Endothelial cell of umbilical vein (primary cell): ENCODE measurements around the gene LAMC3. TPM values are rescaled to one million over a fixed set of nuclear protein-coding genes. Genes with fewer than 3 reads are reported as not detected.

Experiments
- BruUV-seq: library from RNA; stranded (reverse); fragments of 400-500 nt; replicated peaks from 2 replicates; lab custom pipeline; 2021; lab: Mats Ljungman, UMichigan
- CTCF ChIA-PET: fragments of 300-600, 350-600 bp; sonication (Branson Sonifier 250); formaldehyde crosslinking; loops from one replicate; lab custom pipeline; 2021; ENCODE audit warnings: antibody characterized with exemption, inconsistent platforms; lab: Charles Lee
- POLR2A ChIA-PET: fragments of 300-600, 350-600 bp; sonication (Branson Sonifier 250); formaldehyde crosslinking; loops from one replicate; lab custom pipeline; 2021; ENCODE audit warnings: antibody characterized with exemption, inconsistent platforms; lab: Charles Lee
- DNase-seq: peaks from one replicate; pipeline ENCODE4 v3.0.0-alpha.2; 2011; ENCODE audit warnings: low read depth, low spot score
- FAIRE-seq: peaks from 2 replicates; lab custom pipeline; 2011; peaks lifted over from hg19 to GRCh38; lab: Jason Lieb, UNC
- H2AFZ ChIP-seq: 2 replicates; pipeline ENCODE4 v1.6.0; 2012; ENCODE audit warnings: low read depth, low read length, control low read depth, inconsistent platforms
- H3K27ac ChIP-seq: 2 replicates; pipeline ENCODE4 v1.5.1; 2011; ENCODE audit warnings: low read depth, mild to moderate bottlenecking, control low read depth, low read length, moderate library complexity; ENCODE audit not compliant: insufficient read depth
- H3K27me3 ChIP-seq, 2 experiments: 2 replicates each; pipeline versions ENCODE4 v1.6.0 to v1.6.1; 2011; ENCODE audit warnings: low read length in 2 of 2, mixed read lengths in 1 of 2; ENCODE audit not compliant: control insufficient read depth in 2 of 2, insufficient read depth in 2 of 2
- H3K36me3 ChIP-seq, 2 experiments: 2 replicates in 1 of 2; 3 replicates in 1 of 2; pipeline ENCODE4 v1.5.1; 2011; ENCODE audit warnings: low read length in 2 of 2, mild to moderate bottlenecking in 1 of 2, moderate library complexity in 1 of 2; ENCODE audit not compliant: control insufficient read depth in 2 of 2, insufficient read depth in 2 of 2; ENCODE audit errors: extremely low read depth in 1 of 2
- H3K4me1 ChIP-seq: 3 replicates; pipeline ENCODE4 v1.5.1; 2011; ENCODE audit warnings: mild to moderate bottlenecking, low read length; ENCODE audit not compliant: control insufficient read depth, insufficient read depth; ENCODE audit errors: extremely low read depth
- H3K4me2 ChIP-seq: 2 replicates; pipeline ENCODE4 v1.6.1; 2011; ENCODE audit warnings: low read length, control low read depth, mixed read lengths; ENCODE audit not compliant: insufficient read depth
- H3K4me3 ChIP-seq, 3 experiments: fragments of 200-600 bp in 1 of 3; sonication (generic), shearing (Covaris generic) in 1 of 3; replicated peaks in 1 of 3; 2 replicates each; pipeline ENCODE4 v1.5.1; 2011 to 2016; ENCODE audit warnings: control low read depth in 3 of 3, low read length in 3 of 3, mild to moderate bottlenecking in 2 of 3, inconsistent platforms in 1 of 3, low read depth in 1 of 3, moderate library complexity in 1 of 3; ENCODE audit not compliant: insufficient read depth in 1 of 3
- H3K79me2 ChIP-seq: 2 replicates; pipeline ENCODE4 v1.6.0; 2012; ENCODE audit warnings: low read length, inconsistent platforms; ENCODE audit not compliant: control insufficient read depth, insufficient read depth
- H3K9ac ChIP-seq: replicated peaks from 2 replicates; pipeline ENCODE3; 2011; ENCODE audit warnings: low read length, control low read depth; ENCODE audit not compliant: insufficient read depth; ENCODE audit errors: extremely low read depth
- H3K9me1 ChIP-seq: replicated peaks from 3 replicates; pipeline ENCODE4 v1.6.0; 2011; ENCODE audit warnings: mild to moderate bottlenecking, low read length; ENCODE audit not compliant: control insufficient read depth, insufficient read depth; ENCODE audit errors: extremely low read depth
- H3K9me3 ChIP-seq: replicated peaks from 2 replicates; pipeline ENCODE4 v1.5.1; 2012; ENCODE audit warnings: low read length, inconsistent platforms; ENCODE audit not compliant: control insufficient read depth, insufficient read depth
- H4K20me1 ChIP-seq: replicated peaks from 2 replicates; pipeline ENCODE3; 2011; ENCODE audit warnings: mild to moderate bottlenecking, low read length; ENCODE audit not compliant: control insufficient read depth, insufficient read depth; ENCODE audit errors: extremely low read depth
- CTCF ChIP-seq, 2 donors: IDR thresholded peaks; 1 replicate in 1 of 2; 2 replicates in 1 of 2; pipeline ENCODE4 v1.5.1; 2011; ENCODE audit warnings: low read length in 2 of 2, mild to moderate bottlenecking in 2 of 2, moderate library complexity in 2 of 2, control low read depth in 1 of 2, inconsistent platforms in 1 of 2, low read depth in 1 of 2; ENCODE audit not compliant: insufficient read depth in 1 of 2; ENCODE audit errors: extremely low read depth in 1 of 2
- EZH2 ChIP-seq: IDR thresholded peaks from 2 replicates; pipeline ENCODE4 v1.6.1; 2012; ENCODE audit warnings: borderline replicate concordance, low read depth, mild to moderate bottlenecking, moderate library complexity, low read length, inconsistent platforms; ENCODE audit not compliant: severe bottlenecking
- FOS ChIP-seq: IDR thresholded peaks from 2 replicates; pipeline ENCODE4 v1.6.1; 2011; ENCODE audit warnings: mild to moderate bottlenecking, low read length, moderate library complexity, borderline replicate concordance; ENCODE audit not compliant: insufficient read depth
- GATA2 ChIP-seq: IDR thresholded peaks from 2 replicates; pipeline ENCODE4 v1.7.0; 2011; ENCODE audit warnings: low read depth, mild to moderate bottlenecking, moderate library complexity, mixed read lengths, low read length; ENCODE audit not compliant: insufficient read length, insufficient read depth
- JUN ChIP-seq: IDR thresholded peaks from 2 replicates; pipeline ENCODE4 v1.6.1; 2011; ENCODE audit warnings: borderline replicate concordance, low read depth; ENCODE audit not compliant: insufficient read length, insufficient read depth
- MAX ChIP-seq: IDR thresholded peaks from 2 replicates; pipeline ENCODE4 v1.6.1; 2011; ENCODE audit not compliant: insufficient read depth, insufficient read length
- MYC ChIP-seq: IDR thresholded peaks from one replicate; pipeline ENCODE4 v1.6.1; 2011; ENCODE audit warnings: mild to moderate bottlenecking, low read depth, low read length
- POLR2A ChIP-seq: IDR thresholded peaks from 2 replicates; pipeline ENCODE4 v1.6.1; 2012; ENCODE audit warnings: low read depth, mild to moderate bottlenecking, control low read depth, low read length
- POLR2AphosphoS5 ChIP-seq: IDR thresholded peaks from 2 replicates; pipeline ENCODE4 v1.6.1; 2012; ENCODE audit warnings: low read depth, mild to moderate bottlenecking, control low read depth, low read length, moderate library complexity; ENCODE audit not compliant: insufficient read depth
- dilution Hi-C: fragments of 300-500 bp; cut with MboI; formaldehyde crosslinking; loops from one replicate; pipeline ENCODE4 v1.15.0; 2019; ENCODE audit warnings: low sequenced_read_pairs; ENCODE audit not compliant: extremely low pct_ligation_motif_present
- intact Hi-C: fragments of 100-400 bp; cut with micrococcal nuclease; formaldehyde crosslinking; loops from one replicate; pipeline ENCODE4 v1.10.0; 2022
- polyA plus RNA-seq, 4 experiments: library from polyadenylated mRNA; depleted of rRNA in 3 of 4; stranded (reverse) in 3 of 4; unstranded in 1 of 4; fragments of >200 nt; gene quantifications; 2 replicates each; pipeline versions ENCODE4 v1.2.1 to v1.2.3, GENCODE V29; 2011 to 2012; ENCODE audit warnings: missing spikeins in 1 of 4
- total RNA-seq: library from RNA; stranded (reverse); gene quantifications from 2 replicates; pipeline ENCODE4 v1.2.3, GENCODE V29; 2021

Gene LAMC3
- total and polyA plus RNA-seq, 2 donors (not counting 3 experiments of a cell fraction or from before 2014, with no cell fraction given) = 0.18 to 0.38 TPM

GRCh38 chr9:131082774-131083512, 74.0 kb downstream of the LAMC3 start:
- no peak for FAIRE-seq
- no TSS peak for BruUV-seq
- Histone ChIP-seq H2AFZ (no peak overlapping the region), H3K27me3 (peaks cover 0 to 3% of the 10 kb centered on the region in 2 experiments), H3K9me1 (no peaks in the 10 kb centered on the region), H3K9me3 (no peaks in the 10 kb centered on the region), H3K36me3 (no peaks in the 10 kb centered on the region), H3K9ac (no peak overlapping the region), H3K4me1 (no peaks in the 10 kb centered on the region), H4K20me1 (no peaks in the 10 kb centered on the region), H3K4me3 (no peak overlapping the region), H3K27ac (no peak overlapping the region), H3K4me2 (no peak overlapping the region), H3K79me2 (no peaks in the 10 kb centered on the region)
- dilution Hi-C loops (no loop called here), intact Hi-C loops (no loop called here)
- ChIA-PET POLR2A (no interaction called here), CTCF (interaction anchor here (0.8 kb wide), 1 partner anchor 22 kb away, joined by 4 read pairs; no protein-coding TSS in a partner anchor)
- DNase-seq = no peak
- no peak for TF ChIP-seq POLR2A
- TF ChIP-seq MAX = no peak
- no peak for TF ChIP-seq JUN
- TF ChIP-seq EZH2 = no peak
- no peak for TF ChIP-seq GATA2
- no peak for TF ChIP-seq POLR2AphosphoS5
- no peak for TF ChIP-seq CTCF (IDR thresholded peaks at IDR 0.05; ENCODE audit: extremely low read depth in 1 of 2, insufficient read depth in 1 of 2, low read depth in 1 of 2, low read length in 2 of 2)
- no peak for TF ChIP-seq FOS
- TF ChIP-seq MYC = no peak
